ENCODE results near the gene HTT.

- TF ChIP-seq CTCF (IDR thresholded peaks at IDR 0.05) (no peak), POLR2A (IDR thresholded peaks at IDR 0.05) (no peak)
These were observed 138.6 kb downstream of the HTT start for GRCh38 chr4:3213106-3213425.

All from esophagus squamous epithelium (tissue), 4 donors.